Neuronal stem cell (in vitro differentiated cells): ENCODE measurements around the gene SCAMP5.

Experiments
- DNase-seq: peaks from one replicate; pipeline ENCODE4 v3.0.0-alpha.2; 2013; ENCODE audit warnings: low spot score
- H2AFZ ChIP-seq: one replicate; pipeline ENCODE4 v1.6.1; 2013; ENCODE audit warnings: mild to moderate bottlenecking, low read length, inconsistent platforms
- H2AK5ac ChIP-seq: 2 replicates; pipeline ENCODE4 v1.6.1; 2013; ENCODE audit warnings: low read depth, mild to moderate bottlenecking, inconsistent platforms, low read length, moderate library complexity, mixed read lengths
- H2BK120ac ChIP-seq: 2 replicates; pipeline ENCODE4 v1.6.1; 2013; ENCODE audit warnings: low read depth, mild to moderate bottlenecking, inconsistent platforms, low read length, moderate library complexity, mixed read lengths
- H2BK12ac ChIP-seq: one replicate; pipeline ENCODE4 v1.6.1; 2013; ENCODE audit warnings: low read length, inconsistent platforms
- H2BK15ac ChIP-seq: 2 replicates; pipeline ENCODE4 v1.6.1; 2013; ENCODE audit warnings: mild to moderate bottlenecking, low read length, inconsistent platforms, mixed read lengths
- H2BK5ac ChIP-seq: one replicate; pipeline ENCODE4 v1.6.1; 2013; ENCODE audit warnings: inconsistent platforms, mild to moderate bottlenecking, low read length, moderate library complexity
- H3K14ac ChIP-seq: one replicate; pipeline ENCODE4 v1.6.1; 2013; ENCODE audit warnings: low read length, inconsistent platforms
- H3K18ac ChIP-seq: 2 replicates; pipeline ENCODE4 v1.6.1; 2013; ENCODE audit warnings: low read length, inconsistent platforms
- H3K23ac ChIP-seq: 2 replicates; pipeline ENCODE4 v1.6.1; 2013; ENCODE audit warnings: low read depth, mild to moderate bottlenecking, mixed read lengths, low read length, inconsistent platforms; ENCODE audit not compliant: poor library complexity
- H3K27ac ChIP-seq: replicated peaks from 3 replicates; pipeline ENCODE4 v1.5.1; 2013; ENCODE audit warnings: low read length, inconsistent platforms
- H3K27me3 ChIP-seq, 3 experiments: 2 replicates each; pipeline ENCODE4 v1.6.1; 2013; ENCODE audit warnings: low read length in 3 of 3, mild to moderate bottlenecking in 2 of 3, inconsistent platforms in 1 of 3, low read depth in 1 of 3, mixed read lengths in 1 of 3, moderate library complexity in 1 of 3; ENCODE audit not compliant: control insufficient read depth in 3 of 3, insufficient read depth in 3 of 3
- H3K36me3 ChIP-seq, 2 donors: replicated peaks in 1 of 2; 2 replicates each; pipeline ENCODE4 v1.6.1; 2013; ENCODE audit warnings: low read length in 2 of 2; ENCODE audit not compliant: control insufficient read depth in 2 of 2, insufficient read depth in 2 of 2
- H3K4ac ChIP-seq: 2 replicates; pipeline ENCODE4 v1.6.1; 2013; ENCODE audit warnings: inconsistent platforms, mild to moderate bottlenecking, low read length, moderate library complexity
- H3K4me1 ChIP-seq, 2 donors: 1 replicate in 1 of 2; 2 replicates in 1 of 2; pipeline ENCODE4 v1.6.1; 2013; ENCODE audit warnings: low read length in 2 of 2, low read depth in 1 of 2; ENCODE audit not compliant: control insufficient read depth in 2 of 2, insufficient read depth in 1 of 2
- H3K4me2 ChIP-seq: one replicate; pipeline ENCODE4 v1.6.1; 2013; ENCODE audit warnings: mild to moderate bottlenecking, low read length, inconsistent platforms; ENCODE audit not compliant: insufficient read depth, poor library complexity, severe bottlenecking
- H3K4me3 ChIP-seq, 2 donors: 2 replicates each; pipeline ENCODE4 v1.5.1; 2013; ENCODE audit warnings: low read length in 2 of 2, mild to moderate bottlenecking in 2 of 2, inconsistent platforms in 1 of 2, moderate library complexity in 1 of 2
- H3K79me1 ChIP-seq: one replicate; pipeline ENCODE4 v1.6.1; 2013; ENCODE audit warnings: low read depth, mild to moderate bottlenecking, inconsistent platforms, low read length, moderate library complexity
- H3K9ac ChIP-seq: one replicate; pipeline ENCODE4 v1.6.1; 2013; ENCODE audit warnings: mild to moderate bottlenecking, low read depth, low read length, inconsistent platforms; ENCODE audit not compliant: poor library complexity
- H3K9me3 ChIP-seq, 2 donors: replicated peaks in 1 of 2; 2 replicates each; pipeline versions ENCODE3 to v1.6.1; 2013; ENCODE audit warnings: low read length in 2 of 2, mild to moderate bottlenecking in 2 of 2, inconsistent platforms in 1 of 2, low read depth in 1 of 2, mixed read lengths in 1 of 2, moderate library complexity in 1 of 2; ENCODE audit not compliant: control insufficient read depth in 2 of 2, insufficient read depth in 1 of 2
- H4K8ac ChIP-seq: one replicate; pipeline ENCODE4 v1.6.1; 2013; ENCODE audit warnings: low read depth, mild to moderate bottlenecking, inconsistent platforms, low read length, moderate library complexity
- H4K91ac ChIP-seq: one replicate; pipeline ENCODE4 v1.6.1; 2013; ENCODE audit warnings: low read length, low read depth, mild to moderate bottlenecking, inconsistent platforms; ENCODE audit not compliant: poor library complexity
- WGBS, 2 donors: extraction: QIAGEN DNeasy Blood & Tissue Kit; methylation state at CpG; one replicate each; pipeline ENCODE4 v1.1.7; 2013; ENCODE audit warnings: missing lambda C conversion rate in 2 of 2, mixed read lengths in 1 of 2; ENCODE audit not compliant: insufficient read length in 2 of 2, insufficient replicate concordance in 1 of 2; ENCODE audit errors: extremely low coverage in 2 of 2; 5-methylcytosine and 5-hydroxymethylcytosine counted together

The SCAMP5 gene

GRCh38 chr15:74960286-74960685 is 35.1 kb upstream of the SCAMP5 start:
- Histone ChIP-seq H3K36me3 (no peaks in the 10 kb centered on the region), H4K91ac (no peak overlapping the region), H3K27me3 (peaks cover 19 to 70% (median 54%) of the 10 kb centered on the region in 3 experiments), H2BK12ac (no peak overlapping the region), H3K4ac (no peak overlapping the region), H3K9ac (no peak overlapping the region), H2BK15ac (no peak overlapping the region), H3K9me3 (no peaks in the 10 kb centered on the region), H3K14ac (no peak overlapping the region), H3K18ac (no peak overlapping the region), H2AK5ac (no peak overlapping the region), H2BK120ac (no peak overlapping the region), H3K4me3 (no peak overlapping the region), H3K27ac (no peak overlapping the region), H3K79me1 (no peaks in the 10 kb centered on the region), H4K8ac (no peak overlapping the region), H2AFZ (no peak overlapping the region), H3K4me2 (no peak overlapping the region), H3K4me1 (peaks cover 13 to 19% of the 10 kb centered on the region in 2 donors), H3K23ac (no peak overlapping the region), H2BK5ac (no peak overlapping the region)
- WGBS, 2 donors: no CpG with 5 or more reads among the region's 1 CpG
- no peak for DNase-seq

DNA sequence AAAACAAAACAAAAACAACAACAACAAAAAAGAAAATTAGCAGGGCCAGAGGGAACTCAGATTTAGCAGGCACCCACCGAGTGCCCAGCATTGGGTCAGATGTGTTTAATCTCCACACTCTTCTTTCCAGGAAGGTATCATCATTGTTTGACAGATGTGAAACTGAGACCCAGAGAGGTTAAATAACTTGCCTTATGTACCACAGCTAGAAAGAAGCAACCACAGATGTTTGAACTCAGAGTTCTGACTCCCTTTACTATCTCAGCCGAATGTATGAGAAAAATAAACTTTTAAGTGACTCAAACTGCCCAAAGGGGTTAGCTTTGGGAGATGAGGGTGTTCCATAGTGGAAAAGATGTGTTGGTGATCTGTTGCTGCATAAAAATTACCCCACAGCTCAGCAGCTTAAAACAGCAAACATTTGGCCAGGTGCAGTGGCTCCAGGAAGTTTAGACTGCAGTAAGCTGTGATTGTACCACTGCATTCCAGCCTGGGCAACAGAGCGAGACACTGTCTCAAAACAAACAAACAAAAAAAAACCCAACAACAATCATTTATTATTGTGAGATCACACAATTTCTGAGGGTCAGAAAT is 34.3 kb upstream of the SCAMP5 start:
- Histone ChIP-seq H3K27me3 (peaks cover 19 to 63% (median 46%) of the 10 kb centered on the region in 3 experiments), H3K36me3 (no peaks in the 10 kb centered on the region), H3K79me1 (no peaks in the 10 kb centered on the region), H3K9ac (no peak overlapping the region), H3K18ac (no peak overlapping the region), H3K9me3 (no peaks in the 10 kb centered on the region), H2BK5ac (no peak overlapping the region), H4K91ac (no peak overlapping the region), H4K8ac (no peak overlapping the region), H2BK120ac (no peak overlapping the region), H3K4ac (no peak overlapping the region), H2BK12ac (no peak overlapping the region), H2BK15ac (no peak overlapping the region), H3K14ac (no peak overlapping the region), H3K23ac (no peak overlapping the region), H2AFZ (no peak overlapping the region), H3K27ac (no peak overlapping the region), H3K4me3 (no peak overlapping the region), H3K4me2 (no peak overlapping the region), H2AK5ac (no peak overlapping the region), H3K4me1 (peaks cover 10 to 19% of the 10 kb centered on the region in 2 donors)
- no CpG with 5 or more reads among the region's 3 CpGs for WGBS, 2 donors
- DNase-seq: no peak

- Histone ChIP-seq H3K27ac (no peak overlapping the region), H2AK5ac (no peak overlapping the region), H2BK12ac (no peak overlapping the region), H2BK5ac (no peak overlapping the region), H2BK15ac (no peak overlapping the region), H3K9ac (no peak overlapping the region), H4K91ac (no peak overlapping the region), H2AFZ (no peak overlapping the region), H3K27me3 (peaks cover 19 to 60% (median 42%) of the 10 kb centered on the region in 3 experiments), H3K4me2 (no peak overlapping the region), H3K4me1 (peaks cover 10 to 19% of the 10 kb centered on the region in 2 donors), H3K9me3 (no peaks in the 10 kb centered on the region), H3K23ac (no peak overlapping the region), H3K79me1 (no peaks in the 10 kb centered on the region), H3K18ac (no peak overlapping the region), H4K8ac (no peak overlapping the region), H3K4me3 (no peak overlapping the region), H3K14ac (no peak overlapping the region), H2BK120ac (no peak overlapping the region), H3K36me3 (no peaks in the 10 kb centered on the region), H3K4ac (no peak overlapping the region)
- DNase-seq: no peak
- no CpG with 5 or more reads among the region's 5 CpGs for WGBS, 2 donors
Observed at GRCh38 chr15:74961616-74962015, 33.7 kb upstream of the SCAMP5 start.

- no CpG with 5 or more reads among the region's 8 CpGs for WGBS, 2 donors
- Histone ChIP-seq H3K18ac (no peak overlapping the region), H3K27me3 (peaks cover 17 to 57% (median 36%) of the 10 kb centered on the region in 3 experiments), H2AK5ac (no peak overlapping the region), H3K4me3 (no peak overlapping the region), H2BK120ac (no peak overlapping the region), H2BK12ac (no peak overlapping the region), H2BK15ac (no peak overlapping the region), H2AFZ (no peak overlapping the region), H3K36me3 (no peaks in the 10 kb centered on the region), H3K79me1 (no peaks in the 10 kb centered on the region), H3K4ac (no peak overlapping the region), H3K4me1 (peaks cover 8 to 17% of the 10 kb centered on the region in 2 donors), H3K14ac (no peak overlapping the region), H4K8ac (no peak overlapping the region), H4K91ac (no peak overlapping the region), H3K9ac (no peak overlapping the region), H3K9me3 (no peaks in the 10 kb centered on the region), H3K4me2 (no peak overlapping the region), H3K23ac (no peak overlapping the region), H3K27ac (no peak overlapping the region), H2BK5ac (no peak overlapping the region)
- no peak for DNase-seq
Observed at GRCh38 chr15:74962219-74962618, 33.1 kb upstream of the SCAMP5 start.
